Osteoblast (primary cell): ENCODE data around the gene AGT. TPM values are rescaled to one million over a fixed set of nuclear protein-coding genes. Genes with fewer than 3 reads are reported as not detected.

ENCODE experiments used
- DNase-seq: peaks from one replicate; pipeline ENCODE4 v3.0.0; 2011; ENCODE audit warnings: low spot score, mixed read lengths; ENCODE audit not compliant: insufficient read length; ENCODE audit errors: missing footprints
- H2AFZ ChIP-seq: 2 replicates; pipeline ENCODE4 v1.6.0; 2011; ENCODE audit warnings: mild to moderate bottlenecking, low read length
- H3K27ac ChIP-seq: 2 replicates; pipeline ENCODE4 v1.5.1; 2011; ENCODE audit warnings: mild to moderate bottlenecking, low read depth, low read length, moderate library complexity
- H3K27me3 ChIP-seq: 2 replicates; pipeline ENCODE4 v1.6.0; 2012; ENCODE audit warnings: mild to moderate bottlenecking, control low read depth, inconsistent platforms, low read length, moderate library complexity; ENCODE audit not compliant: insufficient read depth
- H3K36me3 ChIP-seq: 2 replicates; pipeline ENCODE4 v1.5.1; 2011; ENCODE audit warnings: mild to moderate bottlenecking, low read length, control low read depth, moderate library complexity; ENCODE audit not compliant: insufficient read depth
- H3K4me1 ChIP-seq: 2 replicates; pipeline ENCODE4 v1.5.1; 2011; ENCODE audit warnings: mild to moderate bottlenecking, low read length, control low read depth, moderate library complexity; ENCODE audit not compliant: insufficient read depth
- H3K4me2 ChIP-seq: 2 replicates; pipeline ENCODE4 v1.6.0; 2011; ENCODE audit warnings: mild to moderate bottlenecking, low read length; ENCODE audit not compliant: insufficient read depth
- H3K4me3 ChIP-seq: fragments of 200-600 bp; sonication (generic); 3 replicates; pipeline ENCODE4 v1.5.1; 2012; ENCODE audit warnings: mild to moderate bottlenecking, low read length, inconsistent platforms; ENCODE audit not compliant: insufficient read depth
- H3K79me2 ChIP-seq: 2 replicates; pipeline ENCODE4 v1.6.0; 2012; ENCODE audit warnings: mild to moderate bottlenecking, low read length, control low read depth, inconsistent platforms; ENCODE audit not compliant: insufficient read depth
- H3K9me3 ChIP-seq: 2 replicates; pipeline ENCODE4 v1.5.1; 2011; ENCODE audit warnings: low read depth, low read length, control low read depth
- H4K20me1 ChIP-seq: 2 replicates; pipeline ENCODE4 v1.6.0; 2012; ENCODE audit warnings: mild to moderate bottlenecking, low read length, control low read depth; ENCODE audit not compliant: insufficient read depth
- CTCF ChIP-seq: IDR thresholded peaks from 2 replicates; pipeline ENCODE4 v1.5.1; 2011; ENCODE audit warnings: mild to moderate bottlenecking, low read depth, low read length, moderate library complexity; ENCODE audit errors: extremely low read depth
- total RNA-seq: library from RNA; depleted of rRNA; stranded (reverse); fragments of >200 nt; gene quantifications from 2 replicates; pipeline ENCODE4 v1.2.3, GENCODE V29; 2012

AGT gene
- total RNA-seq, 1 donor, result 6.2 TPM

- no peaks in the 10 kb centered on the region for H3K27me3 ChIP-seq
- no peak overlapping the region for H3K4me2 ChIP-seq
- no peaks in the 10 kb centered on the region for H4K20me1 ChIP-seq
- peaks cover 7% of the 10 kb centered on the region for H3K36me3 ChIP-seq
- no peak for TF ChIP-seq CTCF
- H3K79me2 ChIP-seq, result no peaks in the 10 kb centered on the region
- DNase-seq, result no peak
- no peaks in the 10 kb centered on the region for H3K4me1 ChIP-seq
- no peak overlapping the region for H3K4me3 ChIP-seq
- no peak overlapping the region for H2AFZ ChIP-seq
- no peak overlapping the region for H3K27ac ChIP-seq
- no peaks in the 10 kb centered on the region for H3K9me3 ChIP-seq
These were observed 17.0 kb downstream of the AGT start for GRCh38 chr1:230696722-230697437.

DNA sequence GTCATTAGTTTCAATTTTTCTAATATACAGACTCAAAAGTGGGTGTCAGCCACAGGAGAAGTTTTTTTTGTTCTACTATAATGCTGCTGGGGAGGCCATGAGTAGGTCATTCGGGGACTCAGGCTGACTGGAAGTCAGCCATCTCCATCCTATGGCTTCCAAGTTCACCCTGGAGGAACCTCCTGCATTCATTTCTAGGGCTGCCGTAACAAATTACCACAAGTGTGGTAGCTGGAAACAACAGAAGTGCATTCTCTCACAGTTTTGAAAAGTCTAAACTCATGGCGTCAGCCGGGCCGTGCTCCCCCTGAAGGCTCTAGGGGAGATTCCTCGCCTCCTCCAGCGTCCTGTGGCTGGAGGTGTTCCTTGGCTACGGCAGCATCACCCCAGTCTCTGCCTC lies 17.7 kb downstream of the AGT start:
- no peak overlapping the region for H3K4me3 ChIP-seq
- H4K20me1 ChIP-seq, result no peaks in the 10 kb centered on the region
- no peak for DNase-seq
- peaks cover 14% of the 10 kb centered on the region for H3K36me3 ChIP-seq
- no peaks in the 10 kb centered on the region for H3K9me3 ChIP-seq
- no peak overlapping the region for H3K27ac ChIP-seq
- no peak for TF ChIP-seq CTCF
- H2AFZ ChIP-seq, result no peak overlapping the region
- H3K4me1 ChIP-seq, result no peaks in the 10 kb centered on the region
- no peaks in the 10 kb centered on the region for H3K79me2 ChIP-seq
- H3K4me2 ChIP-seq, result no peak overlapping the region
- H3K27me3 ChIP-seq, result no peaks in the 10 kb centered on the region

GRCh38 chr1:230694991-230695390 lies 18.9 kb downstream of the AGT start:
- Histone ChIP-seq H3K27ac (no peak overlapping the region), H3K4me3 (no peak overlapping the region), H3K9me3 (no peaks in the 10 kb centered on the region), H4K20me1 (no peaks in the 10 kb centered on the region), H2AFZ (no peak overlapping the region), H3K36me3 (peaks cover 21% of the 10 kb centered on the region), H3K4me1 (no peaks in the 10 kb centered on the region), H3K27me3 (no peaks in the 10 kb centered on the region), H3K4me2 (no peak overlapping the region), H3K79me2 (no peaks in the 10 kb centered on the region)
- DNase-seq, result no peak
- no peak for TF ChIP-seq CTCF

DNA sequence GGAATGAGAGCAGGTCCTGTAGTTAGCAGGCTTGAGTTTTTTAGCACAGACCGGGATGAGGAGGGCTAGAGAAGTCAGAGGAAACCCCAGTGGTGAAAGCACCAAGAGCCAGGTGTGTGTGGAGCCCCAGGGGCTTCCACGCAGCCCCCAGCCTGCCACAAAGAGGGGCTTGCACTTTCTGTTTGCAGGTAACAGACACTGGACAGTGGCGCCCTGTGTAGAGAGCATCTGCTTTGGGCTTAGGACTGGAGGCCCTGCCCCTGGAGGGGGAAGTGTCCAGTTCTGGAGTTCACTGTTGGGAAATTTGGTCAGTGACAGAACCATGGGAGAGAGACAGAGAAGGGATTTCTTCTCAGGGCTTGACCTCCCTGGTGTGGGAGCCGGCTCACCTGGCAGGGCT lies 19.5 kb downstream of the AGT start:
- Histone ChIP-seq H3K27ac (no peak overlapping the region), H3K79me2 (no peaks in the 10 kb centered on the region), H3K4me3 (no peak overlapping the region), H3K4me1 (no peaks in the 10 kb centered on the region), H2AFZ (no peak overlapping the region), H3K36me3 (peaks cover 21% of the 10 kb centered on the region), H3K9me3 (no peaks in the 10 kb centered on the region), H4K20me1 (no peaks in the 10 kb centered on the region), H3K27me3 (no peaks in the 10 kb centered on the region), H3K4me2 (no peak overlapping the region)
- no peak for TF ChIP-seq CTCF
- DNase-seq, result no peak
